Panc1 (cell line): ENCODE data around the gene AMN. TPM values are rescaled to one million over a fixed set of nuclear protein-coding genes. Genes with fewer than 3 reads are reported as not detected.

Experiments
- ATAC-seq: fragments of 200-7000 bp; cut with Tn5 transposase; 2 replicates; pipeline ENCODE4 v1.9.1; 2020; ENCODE audit warnings: mild to moderate bottlenecking, moderate library complexity
- BruUV-seq: library from RNA; stranded (reverse); fragments of 400-500 nt; replicated peaks from 2 replicates; lab custom pipeline; 2021; lab: Mats Ljungman, UMichigan
- CTCF ChIA-PET: fragments of 300-600 bp; sonication (Branson Sonifier 250); formaldehyde crosslinking; loops from one replicate; lab custom pipeline; 2022; ENCODE audit warnings: antibody characterized with exemption; lab: Charles Lee
- POLR2A ChIA-PET: fragments of 300-600 bp; sonication (Branson Sonifier 250); formaldehyde crosslinking; loops from one replicate; lab custom pipeline; 2022; ENCODE audit warnings: antibody characterized with exemption; lab: Charles Lee
- DNase-seq: peaks from one replicate; pipeline ENCODE4 v3.0.0-alpha.2; 2010; ENCODE audit warnings: low read depth, low spot score
- H3K27ac ChIP-seq: 2 replicates; pipeline ENCODE4 v1.5.1; 2011; ENCODE audit warnings: mild to moderate bottlenecking, low read length, inconsistent platforms
- H3K27me3 ChIP-seq: fragments of 200-500 bp; sonication (Bioruptor generic); 2 replicates; pipeline ENCODE4 v1.6.0; 2014; ENCODE audit warnings: low read length, inconsistent platforms; ENCODE audit not compliant: control insufficient read depth, insufficient read depth
- H3K36me3 ChIP-seq: fragments of 200-500 bp; sonication (Bioruptor generic); 2 replicates; pipeline ENCODE4 v1.5.1; 2014; ENCODE audit warnings: inconsistent platforms, mild to moderate bottlenecking, low read length, moderate library complexity; ENCODE audit not compliant: control insufficient read depth, insufficient read depth
- H3K4me1 ChIP-seq: 2 replicates; pipeline ENCODE4 v1.5.1; 2011; ENCODE audit warnings: inconsistent platforms, mild to moderate bottlenecking, low read length, moderate library complexity; ENCODE audit not compliant: control insufficient read depth, insufficient read depth
- H3K4me3 ChIP-seq, 2 experiments: 2 replicates each; pipeline ENCODE4 v1.5.1; 2011 to 2012; ENCODE audit warnings: low read depth in 2 of 2, low read length in 2 of 2, mild to moderate bottlenecking in 2 of 2, inconsistent platforms in 1 of 2, moderate library complexity in 1 of 2
- H3K9me3 ChIP-seq: fragments of 200-500 bp; sonication (Bioruptor generic); 2 replicates; pipeline ENCODE4 v1.5.1; 2014; ENCODE audit warnings: low read depth, mild to moderate bottlenecking, inconsistent platforms, low read length, moderate library complexity; ENCODE audit not compliant: control insufficient read depth, insufficient read depth
- CTCF ChIP-seq: fragments of 450-650 bp; IDR thresholded peaks from 2 replicates; pipeline ENCODE4 v1.5.1; 2017; ENCODE audit warnings: mild to moderate bottlenecking
- POLR2AphosphoS5 ChIP-seq: IDR thresholded peaks from 2 replicates; pipeline ENCODE4 v1.6.1; 2012; ENCODE audit warnings: mild to moderate bottlenecking, low read depth, low read length, moderate library complexity
- REST ChIP-seq, 2 experiments: IDR thresholded peaks; 2 replicates each; pipeline ENCODE4 v1.6.1; 2011 to 2012; ENCODE audit warnings: low read depth in 2 of 2, control low read depth in 1 of 2, low read length in 1 of 2, mild to moderate bottlenecking in 1 of 2, moderate library complexity in 1 of 2; ENCODE audit not compliant: insufficient read depth in 1 of 2
- SIN3A ChIP-seq: IDR thresholded peaks from 2 replicates; pipeline ENCODE4 v1.6.1; 2012; ENCODE audit warnings: low read depth, mild to moderate bottlenecking, low read length, moderate library complexity, borderline replicate concordance; ENCODE audit not compliant: insufficient read depth
- TCF7L2 ChIP-seq: IDR thresholded peaks from 2 replicates; pipeline ENCODE4 v1.6.1; 2011; ENCODE audit warnings: mild to moderate bottlenecking, low read depth, low read length, inconsistent platforms
- in situ Hi-C: cut with HindIII; loops from 2 replicates; pipeline ENCODE4 v1.10.0; 2016; ENCODE audit warnings: low sequenced_read_pairs, low pct_unique_long_range_greater_than_20kb
- intact Hi-C: fragments of 100-400 bp; cut with micrococcal nuclease; formaldehyde crosslinking; loops from one replicate; pipeline ENCODE4 v1.10.0; 2022; ENCODE audit not compliant: unreplicated experiment
- total RNA-seq: library from RNA; stranded (reverse); gene quantifications from one replicate; pipeline ENCODE4 v1.2.1, GENCODE V29; 2021; ENCODE audit not compliant: unreplicated experiment

AMN gene
- total RNA-seq, 1 experiment from 2014 or later = 0.44 TPM

DNA sequence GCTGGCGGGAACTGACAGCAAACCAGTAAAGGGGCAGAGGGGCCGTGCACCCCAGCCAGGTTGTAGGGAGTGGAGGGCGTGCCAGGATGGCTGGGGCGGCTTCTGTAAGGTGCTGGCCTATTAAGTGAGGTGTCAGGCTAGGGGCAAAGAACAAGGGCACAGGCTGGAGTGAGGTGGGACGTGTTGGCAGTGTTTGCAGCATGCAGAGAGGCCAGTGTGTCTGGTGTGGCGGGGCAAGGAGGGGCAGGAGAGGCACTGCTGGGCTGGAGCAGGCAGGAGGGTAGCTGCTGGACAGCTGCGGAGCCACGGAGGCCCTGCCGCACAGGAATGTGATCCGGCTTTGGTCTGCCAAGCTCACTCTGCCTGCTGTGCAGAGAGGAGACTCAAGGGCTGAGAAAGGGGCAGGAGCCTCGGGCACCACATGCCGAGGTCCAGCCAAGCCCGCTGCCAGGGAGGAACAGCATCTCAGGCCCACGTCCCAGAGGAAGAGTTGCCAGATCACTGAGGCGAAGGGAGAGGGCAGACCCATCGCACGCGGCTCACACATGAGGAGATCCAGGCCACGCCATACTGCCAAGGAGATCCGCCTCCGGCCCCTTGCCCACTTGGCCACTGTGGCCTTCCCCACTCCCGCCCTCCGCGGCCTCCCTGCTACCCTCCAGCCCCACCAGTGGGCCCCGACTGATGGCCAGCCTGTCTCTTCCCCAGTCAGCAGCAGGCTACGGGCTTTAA, 46.8 kb downstream of the AMN start:
- Histone ChIP-seq H3K27me3 (no peaks in the 10 kb centered on the region), H3K9me3 (no peaks in the 10 kb centered on the region), H3K27ac (no peak overlapping the region), H3K4me3 (no peak overlapping the region), H3K4me1 (no peaks in the 10 kb centered on the region), H3K36me3 (peaks cover 17% of the 10 kb centered on the region)
- DNase-seq (no peak), ATAC-seq (no peak)
- no TSS peak for BruUV-seq
- intact Hi-C loops (no loop called here), in situ Hi-C loops (no loop called here)
- no peak for TF ChIP-seq SIN3A
- no peak for TF ChIP-seq POLR2AphosphoS5
- TF ChIP-seq CTCF = no peak
- no peak for TF ChIP-seq REST (IDR thresholded peaks at IDR 0.05; ENCODE audit: insufficient read depth in 1 of 2, low read depth in 2 of 2, low read length in 1 of 2)
- no peak for TF ChIP-seq TCF7L2
- ChIA-PET CTCF (no interaction called here), POLR2A (no interaction called here)

DNA sequence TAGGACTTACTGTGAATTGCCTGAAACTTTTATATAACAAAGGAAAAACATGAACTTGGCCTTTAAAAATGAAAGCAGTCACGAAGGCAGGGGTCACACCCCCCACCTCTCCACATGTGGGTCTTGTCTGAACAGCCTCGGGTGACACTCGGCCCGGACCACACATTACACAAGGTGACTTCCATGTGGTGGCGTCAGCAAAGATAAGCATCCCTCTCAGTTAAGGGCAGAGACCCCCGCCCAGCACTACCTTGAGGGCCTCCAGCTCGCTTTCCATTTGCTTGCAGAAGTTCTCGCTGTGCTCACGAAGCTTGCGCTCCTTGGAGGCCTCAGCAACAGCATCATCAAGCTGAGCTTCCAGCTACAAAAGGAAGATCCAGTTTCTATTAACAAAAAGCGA, 47.4 kb downstream of the AMN start:
- no peak for DNase-seq
- Histone ChIP-seq H3K4me3 (no peak overlapping the region), H3K4me1 (no peaks in the 10 kb centered on the region), H3K9me3 (no peaks in the 10 kb centered on the region), H3K27ac (no peak overlapping the region), H3K27me3 (no peaks in the 10 kb centered on the region), H3K36me3 (peaks cover 17% of the 10 kb centered on the region)
- in situ Hi-C loops (no loop called here), intact Hi-C loops (no loop called here)
- ChIA-PET POLR2A (no interaction called here), CTCF (no interaction called here)
- no TSS peak for BruUV-seq
- ATAC-seq = no peak
- TF ChIP-seq TCF7L2 = no peak
- no peak for TF ChIP-seq SIN3A
- TF ChIP-seq CTCF = no peak
- no peak for TF ChIP-seq POLR2AphosphoS5
- no peak for TF ChIP-seq REST (IDR thresholded peaks at IDR 0.05; ENCODE audit: insufficient read depth in 1 of 2, low read depth in 2 of 2, low read length in 1 of 2)
